ENCODE data around the gene COPS7B. TPM values are rescaled to one million over a fixed set of nuclear protein-coding genes. Genes with fewer than 3 reads are reported as not detected.
"Not testable (repeated sequence)": the region's sequence is repeated elsewhere in the genome, so short reads cannot be mapped to it uniquely, and the experiment has no call there.

The COPS7B gene
- total RNA-seq, 1 experiment from 2014 or later, result 54.6 TPM

GRCh38 chr2:231749016-231749415, 37.2 kb upstream of the COPS7B start:
- H3K36me3 Mint-ChIP-seq (ENCODE audit: insufficient read depth, unreplicated experiment); H3K27me3 Mint-ChIP-seq (ENCODE audit: unreplicated experiment); BruUV-seq (replicated peaks); DNase-seq; H3K27ac Mint-ChIP-seq (ENCODE audit: unreplicated experiment); CTCF ChIA-PET; H3K9me3 Mint-ChIP-seq (ENCODE audit: low read depth, unreplicated experiment); H3K4me1 Mint-ChIP-seq (ENCODE audit: low read depth, unreplicated experiment); H3K4me3 Mint-ChIP-seq (ENCODE audit: low read depth, unreplicated experiment); intact Hi-C loops (cut with micrococcal nuclease; ENCODE audit: unreplicated experiment): not testable (repeated sequence)

- Mint-ChIP-seq H3K4me3 (ENCODE audit: low read depth, unreplicated experiment) (no peak overlapping the region), H3K4me1 (ENCODE audit: low read depth, unreplicated experiment) (no peaks in the 10 kb centered on the region), H3K9me3 (ENCODE audit: low read depth, unreplicated experiment) (no peaks in the 10 kb centered on the region), H3K27me3 (ENCODE audit: unreplicated experiment) (no peaks in the 10 kb centered on the region), H3K27ac (ENCODE audit: unreplicated experiment) (no peak overlapping the region), H3K36me3 (ENCODE audit: insufficient read depth, unreplicated experiment) (no peaks in the 10 kb centered on the region)
- DNase-seq, result no peak
- BruUV-seq (replicated peaks), result no TSS peak
- TF ChIP-seq CTCF (IDR thresholded peaks at IDR 0.05; ENCODE audit: unreplicated experiment), result no peak
- CTCF ChIA-PET, result no interaction called here
- intact Hi-C loops (cut with micrococcal nuclease; ENCODE audit: unreplicated experiment), result no loop called here
These were observed 35.0 kb upstream of the COPS7B start for GRCh38 chr2:231751042-231751815.

GRCh38 chr2:231752061-231752460, 34.2 kb upstream of the COPS7B start:
- CTCF ChIA-PET, result no interaction called here
- H3K27me3 Mint-ChIP-seq (ENCODE audit: unreplicated experiment), result no peaks in the 10 kb centered on the region

DNA sequence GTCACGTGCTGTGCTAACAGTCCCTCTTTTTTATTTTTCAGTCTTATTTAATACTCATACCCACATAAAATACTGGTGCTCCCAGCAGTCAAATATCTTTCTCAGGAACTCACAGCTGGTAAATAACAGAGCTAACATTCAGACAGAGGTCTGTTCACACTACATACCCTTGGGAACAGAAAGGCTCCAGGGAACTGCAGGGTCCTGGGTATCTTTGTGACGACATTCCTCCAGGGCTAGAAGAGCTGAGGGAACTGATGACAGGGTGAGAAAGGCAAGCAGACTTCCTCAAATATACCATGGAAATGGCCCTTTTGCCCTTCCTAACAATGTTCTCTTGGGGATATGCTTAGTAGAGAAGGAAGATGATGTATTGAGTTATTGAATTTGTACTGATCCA, 24.5 kb upstream of the COPS7B start:
- Mint-ChIP-seq H3K4me1 (ENCODE audit: low read depth, unreplicated experiment) (no peaks in the 10 kb centered on the region), H3K36me3 (ENCODE audit: insufficient read depth, unreplicated experiment) (no peaks in the 10 kb centered on the region), H3K27ac (ENCODE audit: unreplicated experiment) (no peak overlapping the region), H3K9me3 (ENCODE audit: low read depth, unreplicated experiment) (no peaks in the 10 kb centered on the region), H3K4me3 (ENCODE audit: low read depth, unreplicated experiment) (no peak overlapping the region), H3K27me3 (ENCODE audit: unreplicated experiment) (no peaks in the 10 kb centered on the region)
- BruUV-seq (replicated peaks), result no TSS peak
- TF ChIP-seq CTCF (IDR thresholded peaks at IDR 0.05; ENCODE audit: unreplicated experiment), result no peak
- CTCF ChIA-PET, result no interaction called here
- no peak for DNase-seq
- intact Hi-C loops (cut with micrococcal nuclease; ENCODE audit: unreplicated experiment), result no loop called here

More at GRCh38 chr2:231752061-231752460, 34.2 kb upstream of the COPS7B start:
- Mint-ChIP-seq H3K36me3 (ENCODE audit: insufficient read depth, unreplicated experiment) (no peaks in the 10 kb centered on the region), H3K4me3 (ENCODE audit: low read depth, unreplicated experiment) (no peak overlapping the region), H3K27ac (ENCODE audit: unreplicated experiment) (no peak overlapping the region), H3K9me3 (ENCODE audit: low read depth, unreplicated experiment) (no peaks in the 10 kb centered on the region), H3K4me1 (ENCODE audit: low read depth, unreplicated experiment) (no peaks in the 10 kb centered on the region)
- intact Hi-C loops (cut with micrococcal nuclease; ENCODE audit: unreplicated experiment), result no loop called here
- no peak for DNase-seq
- TF ChIP-seq CTCF (IDR thresholded peaks at IDR 0.05; ENCODE audit: unreplicated experiment), result no peak
- BruUV-seq (replicated peaks), result no TSS peak

GRCh38 chr2:231764124-231764523, 22.1 kb upstream of the COPS7B start:
- H3K27ac Mint-ChIP-seq (ENCODE audit: unreplicated experiment), result no peak overlapping the region
- TF ChIP-seq CTCF (IDR thresholded peaks at IDR 0.05; ENCODE audit: unreplicated experiment), result no peak
- DNase-seq, result no peak
- no peak overlapping the region for H3K4me3 Mint-ChIP-seq (ENCODE audit: low read depth, unreplicated experiment)
- intact Hi-C loops (cut with micrococcal nuclease; ENCODE audit: unreplicated experiment), result no loop called here
- no peaks in the 10 kb centered on the region for H3K36me3 Mint-ChIP-seq (ENCODE audit: insufficient read depth, unreplicated experiment)
- H3K4me1 Mint-ChIP-seq (ENCODE audit: low read depth, unreplicated experiment), result peaks cover 14% of the 10 kb centered on the region
- BruUV-seq (replicated peaks), result no TSS peak
- no peaks in the 10 kb centered on the region for H3K9me3 Mint-ChIP-seq (ENCODE audit: low read depth, unreplicated experiment)
- H3K27me3 Mint-ChIP-seq (ENCODE audit: unreplicated experiment), result no peaks in the 10 kb centered on the region
- CTCF ChIA-PET, result no interaction called here

All from Calu3 (cell line).